22Rv1 (cell line): ENCODE data around the gene NEURL1B.

ENCODE experiments used
- CTCF ChIP-seq: fragments of 450-650 bp; IDR thresholded peaks from 2 replicates; pipeline ENCODE4 v1.5.1; 2017; ENCODE audit warnings: mild to moderate bottlenecking
- ZFX ChIP-seq: fragments of 450-650 bp; IDR thresholded peaks from 2 replicates; pipeline ENCODE4 v1.6.1; 2017; ENCODE audit warnings: antibody characterized with exemption, borderline replicate concordance

DNA sequence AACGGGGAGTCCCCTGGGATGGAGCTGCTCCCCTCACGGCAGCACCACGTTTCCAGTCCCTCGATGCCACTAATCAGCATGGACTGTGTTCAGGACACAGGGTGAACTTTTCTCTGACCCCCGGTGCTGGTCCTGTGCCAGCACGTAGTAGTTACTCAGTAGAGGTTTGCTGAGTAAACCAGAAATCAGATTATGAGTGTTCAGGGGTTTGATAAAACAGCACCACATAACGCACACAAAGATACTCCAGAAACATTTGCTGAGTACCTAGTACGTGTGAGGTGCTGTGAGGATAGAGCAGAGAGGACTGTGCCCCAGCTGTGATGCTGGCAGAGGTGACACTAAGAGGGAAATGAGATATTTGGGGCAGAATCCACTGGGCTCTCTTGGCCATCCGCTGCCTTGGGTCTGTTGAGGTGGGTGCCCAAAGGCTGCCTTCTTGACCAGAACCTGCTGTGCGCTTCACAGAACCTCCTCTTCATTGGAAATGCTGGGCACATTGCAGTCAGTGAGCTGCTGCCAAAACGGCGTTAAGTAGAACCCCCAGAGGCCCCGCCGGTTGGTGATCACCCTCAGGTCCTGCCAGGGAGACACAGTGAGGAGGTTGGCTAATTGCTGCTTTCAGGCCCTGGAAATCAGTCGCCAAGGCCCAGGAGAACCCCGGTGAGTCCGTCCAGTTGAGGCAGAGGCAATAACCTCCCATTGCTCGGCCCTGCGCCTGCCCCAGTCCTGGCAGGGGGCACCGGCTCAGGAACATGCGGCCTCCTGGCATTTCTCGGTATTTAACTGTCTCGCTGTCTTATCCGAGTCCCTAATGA, 49.4 kb downstream of the NEURL1B start:
- TF ChIP-seq CTCF (no peak), ZFX (no peak)
